Lung (tissue), 12 donors: Measurements from ENCODE around the gene COL25A1. TPM values are rescaled to one million over a fixed set of nuclear protein-coding genes. Genes with fewer than 3 reads are reported as not detected.

Source experiments
- ATAC-seq: fragments of 200-7000 bp; cut with Tn5 transposase; one replicate; pipeline ENCODE4 v1.9.1; 2020; ENCODE audit warnings: moderate number of reproducible peaks; ENCODE audit not compliant: insufficient read depth, low FRiP score
- DNase-seq, 3 donors: peaks; one replicate each; pipeline ENCODE4 v3.0.0-alpha.2; 2013 to 2017
- H3K27ac ChIP-seq, 2 donors: one replicate each; pipeline ENCODE4 v1.5.1; 2013; ENCODE audit warnings: mild to moderate bottlenecking in 2 of 2, moderate library complexity in 2 of 2, control low read depth in 1 of 2, inconsistent platforms in 1 of 2, low read depth in 1 of 2, low read length in 1 of 2
- H3K27me3 ChIP-seq, 3 donors: one replicate each; pipeline ENCODE4 v1.5.1; 2013; ENCODE audit warnings: low read length in 2 of 3; ENCODE audit not compliant: control insufficient read depth in 3 of 3, insufficient read depth in 3 of 3
- H3K36me3 ChIP-seq, 4 donors: one replicate each; pipeline ENCODE4 v1.5.1; 2013; ENCODE audit warnings: low read length in 4 of 4, mild to moderate bottlenecking in 1 of 4, moderate library complexity in 1 of 4; ENCODE audit not compliant: control insufficient read depth in 4 of 4, insufficient read depth in 4 of 4
- H3K4me1 ChIP-seq, 5 donors: one replicate each; pipeline ENCODE4 v1.5.1; 2013; ENCODE audit warnings: low read length in 5 of 5, mild to moderate bottlenecking in 2 of 5, moderate library complexity in 1 of 5; ENCODE audit not compliant: control insufficient read depth in 5 of 5, insufficient read depth in 5 of 5
- H3K4me3 ChIP-seq: one replicate; pipeline ENCODE4 v1.5.1; 2013; ENCODE audit warnings: mild to moderate bottlenecking, control low read depth, moderate library complexity
- H3K9ac ChIP-seq, 2 donors: one replicate each; pipeline ENCODE4 v1.5.1; 2013; ENCODE audit warnings: low read length in 2 of 2, control low read depth in 1 of 2; ENCODE audit not compliant: insufficient read depth in 1 of 2
- H3K9me3 ChIP-seq, 4 donors: one replicate each; pipeline ENCODE4 v1.5.1; 2013; ENCODE audit warnings: low read length in 3 of 4, mild to moderate bottlenecking in 1 of 4, moderate library complexity in 1 of 4; ENCODE audit not compliant: control insufficient read depth in 4 of 4, insufficient read depth in 3 of 4
- CTCF ChIP-seq: IDR thresholded peaks from 2 replicates; pipeline ENCODE4 v1.5.1; 2012; ENCODE audit warnings: mild to moderate bottlenecking; ENCODE audit errors: control extremely low read depth, extremely low read depth
- WGBS, 2 donors: extraction: QIAGEN DNeasy Blood & Tissue Kit; methylation state at CpG; one replicate each; pipeline ENCODE4 v1.1.7; 2013; 5-methylcytosine and 5-hydroxymethylcytosine counted together
- polyA plus RNA-seq, 2 donors: library from polyadenylated mRNA; stranded (reverse); fragments of 200-250 nt; gene quantifications; one replicate each; pipeline ENCODE4 v1.2.1, GENCODE V29; 2013
- total RNA-seq, 2 donors: library from RNA; depleted of rRNA in 1 of 2; stranded (reverse); fragments of >200 nt in 1 of 2; gene quantifications; one replicate each; pipeline ENCODE4 v1.2.1, GENCODE V29; 2014 to 2021
- donor health status: control.
- donor health status: control.
- donor health status: Bipolar disorder and iron deficiency.
- donor health status: healthy.
- donor health status: DM: yes; HTN: yes; CAD: no.

COL25A1 gene
- total and polyA plus RNA-seq, 4 donors: 0.06 to 3.5 (median 1.8) TPM

GRCh38 chr4:109256818-109257217, 45.6 kb downstream of the COL25A1 start:
- no peak overlapping the region for H3K4me3 ChIP-seq
- ATAC-seq (no peak), DNase-seq (no peak)
- no peak overlapping the region for H3K9ac ChIP-seq
- H3K9me3 ChIP-seq: no peaks in the 10 kb centered on the region
- no peak for TF ChIP-seq CTCF
- H3K27me3 ChIP-seq: no peaks in the 10 kb centered on the region
- no peak overlapping the region for H3K27ac ChIP-seq
- no peaks in the 10 kb centered on the region for H3K4me1 ChIP-seq
- no peaks in the 10 kb centered on the region for H3K36me3 ChIP-seq

GRCh38 chr4:109254845-109255244, 47.6 kb downstream of the COL25A1 start:
- DNase-seq (no peak), ATAC-seq (no peak)
- Histone ChIP-seq H3K27me3 (no peaks in the 10 kb centered on the region), H3K9ac (no peak overlapping the region), H3K4me3 (no peak overlapping the region), H3K4me1 (no peaks in the 10 kb centered on the region), H3K9me3 (no peaks in the 10 kb centered on the region), H3K27ac (no peak overlapping the region), H3K36me3 (no peaks in the 10 kb centered on the region)
- 89 to 96% methylated on average over 4 of the region's 4 CpGs for WGBS, 2 donors
- no peak for TF ChIP-seq CTCF

- H3K9ac ChIP-seq: no peak overlapping the region
- H3K36me3 ChIP-seq: no peaks in the 10 kb centered on the region
- ATAC-seq (no peak), DNase-seq (no peak)
- H3K27me3 ChIP-seq: no peaks in the 10 kb centered on the region
- no peaks in the 10 kb centered on the region for H3K9me3 ChIP-seq
- H3K4me3 ChIP-seq: no peak overlapping the region
- WGBS, 2 donors: 73 to 86% methylated on average over 3 of the region's 3 CpGs
- TF ChIP-seq CTCF: no peak
- no peak overlapping the region for H3K27ac ChIP-seq
- no peaks in the 10 kb centered on the region for H3K4me1 ChIP-seq
Measured at GRCh38 chr4:109251396-109251795, 51.1 kb downstream of the COL25A1 start.

- 92 to 95% methylated on average over 4 of the region's 4 CpGs for WGBS, 2 donors
- no peaks in the 10 kb centered on the region for H3K36me3 ChIP-seq
- H3K27me3 ChIP-seq: no peaks in the 10 kb centered on the region
- no peaks in the 10 kb centered on the region for H3K9me3 ChIP-seq
- no peaks in the 10 kb centered on the region for H3K4me1 ChIP-seq
- no peak overlapping the region for H3K4me3 ChIP-seq
- no peak overlapping the region for H3K9ac ChIP-seq
- TF ChIP-seq CTCF: no peak
- ATAC-seq (no peak), DNase-seq (no peak)
- H3K27ac ChIP-seq: no peak overlapping the region
Measured at GRCh38 chr4:109248322-109248900, 54.0 kb downstream of the COL25A1 start.
